Measurements from ENCODE around the gene CDON.

DNA sequence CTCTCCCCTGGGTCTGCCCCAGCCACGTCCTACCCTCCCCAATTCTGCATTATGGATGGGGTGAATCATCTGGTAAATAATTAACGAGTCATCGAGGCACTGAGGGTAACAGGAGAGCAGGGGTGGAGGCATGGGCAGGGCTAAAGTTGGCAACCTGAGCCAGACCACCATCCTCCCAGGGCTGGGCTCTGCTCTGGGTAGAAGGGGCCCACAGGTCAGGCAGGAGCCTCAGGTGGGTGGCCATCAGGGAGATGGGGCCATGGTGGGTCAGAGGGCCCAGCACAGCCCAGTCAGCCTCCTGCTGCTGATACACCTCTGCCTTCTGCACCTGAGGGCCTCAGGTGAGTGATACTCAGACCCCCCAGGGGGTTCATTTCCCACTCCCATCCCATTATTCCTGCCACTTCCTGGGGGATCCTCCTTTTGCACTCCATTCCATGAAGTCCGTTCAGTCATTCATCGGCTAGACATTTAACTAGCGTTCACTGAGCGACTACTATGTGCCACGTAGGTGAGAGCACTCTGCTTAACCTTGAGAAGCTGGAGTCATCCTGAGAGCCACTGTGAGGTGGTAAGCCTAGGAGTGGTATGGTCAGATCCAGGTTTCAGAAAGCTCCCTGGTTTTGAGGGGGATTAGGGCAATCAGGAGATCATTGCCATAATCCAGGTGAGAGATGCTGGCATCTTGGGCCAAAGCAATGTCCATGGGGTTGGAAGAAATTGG is 116.7 kb downstream of the CDON start, which contains the start of gene VSIG10L2:
- TF ChIP-seq, protein P1, sequence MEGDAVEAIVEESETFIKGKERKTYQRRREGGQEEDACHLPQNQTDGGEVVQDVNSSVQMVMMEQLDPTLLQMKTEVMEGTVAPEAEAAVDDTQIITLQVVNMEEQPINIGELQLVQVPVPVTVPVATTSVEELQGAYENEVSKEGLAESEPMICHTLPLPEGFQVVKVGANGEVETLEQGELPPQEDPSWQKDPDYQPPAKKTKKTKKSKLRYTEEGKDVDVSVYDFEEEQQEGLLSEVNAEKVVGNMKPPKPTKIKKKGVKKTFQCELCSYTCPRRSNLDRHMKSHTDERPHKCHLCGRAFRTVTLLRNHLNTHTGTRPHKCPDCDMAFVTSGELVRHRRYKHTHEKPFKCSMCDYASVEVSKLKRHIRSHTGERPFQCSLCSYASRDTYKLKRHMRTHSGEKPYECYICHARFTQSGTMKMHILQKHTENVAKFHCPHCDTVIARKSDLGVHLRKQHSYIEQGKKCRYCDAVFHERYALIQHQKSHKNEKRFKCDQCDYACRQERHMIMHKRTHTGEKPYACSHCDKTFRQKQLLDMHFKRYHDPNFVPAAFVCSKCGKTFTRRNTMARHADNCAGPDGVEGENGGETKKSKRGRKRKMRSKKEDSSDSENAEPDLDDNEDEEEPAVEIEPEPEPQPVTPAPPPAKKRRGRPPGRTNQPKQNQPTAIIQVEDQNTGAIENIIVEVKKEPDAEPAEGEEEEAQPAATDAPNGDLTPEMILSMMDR (IDR thresholded peaks at IDR 0.05): no peak
- no peak for TF ChIP-seq POLR2A (IDR thresholded peaks at IDR 0.05)

Data from body of pancreas (tissue), 4 donors.